ENCODE results near the gene KLK13. TPM values are rescaled to one million over a fixed set of nuclear protein-coding genes. Genes with fewer than 3 reads are reported as not detected.

KLK13 gene
- total RNA-seq, 1 donor from 2014 or later: not detected

DNA sequence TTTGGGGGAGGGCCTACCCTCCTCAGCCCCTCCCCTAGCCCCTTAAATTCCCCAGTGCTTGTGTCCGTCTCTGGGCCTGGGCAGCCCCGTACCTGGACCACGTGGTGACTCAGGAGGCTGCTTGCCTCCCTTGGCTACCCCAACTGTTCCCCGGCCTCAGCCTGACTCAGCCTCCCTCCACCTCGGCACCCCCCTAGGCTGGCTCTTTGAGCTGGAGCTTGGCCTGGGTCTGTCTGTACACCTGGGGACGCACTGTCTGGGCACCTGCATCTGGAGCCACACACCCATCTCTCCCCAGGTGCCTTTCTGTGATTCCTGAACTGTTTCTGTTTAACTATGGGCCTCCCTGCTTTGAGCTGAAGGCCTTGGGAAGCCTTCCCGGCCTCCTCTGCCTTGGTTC is 19.6 kb upstream of the KLK13 start:
- TF ChIP-seq, protein P1, sequence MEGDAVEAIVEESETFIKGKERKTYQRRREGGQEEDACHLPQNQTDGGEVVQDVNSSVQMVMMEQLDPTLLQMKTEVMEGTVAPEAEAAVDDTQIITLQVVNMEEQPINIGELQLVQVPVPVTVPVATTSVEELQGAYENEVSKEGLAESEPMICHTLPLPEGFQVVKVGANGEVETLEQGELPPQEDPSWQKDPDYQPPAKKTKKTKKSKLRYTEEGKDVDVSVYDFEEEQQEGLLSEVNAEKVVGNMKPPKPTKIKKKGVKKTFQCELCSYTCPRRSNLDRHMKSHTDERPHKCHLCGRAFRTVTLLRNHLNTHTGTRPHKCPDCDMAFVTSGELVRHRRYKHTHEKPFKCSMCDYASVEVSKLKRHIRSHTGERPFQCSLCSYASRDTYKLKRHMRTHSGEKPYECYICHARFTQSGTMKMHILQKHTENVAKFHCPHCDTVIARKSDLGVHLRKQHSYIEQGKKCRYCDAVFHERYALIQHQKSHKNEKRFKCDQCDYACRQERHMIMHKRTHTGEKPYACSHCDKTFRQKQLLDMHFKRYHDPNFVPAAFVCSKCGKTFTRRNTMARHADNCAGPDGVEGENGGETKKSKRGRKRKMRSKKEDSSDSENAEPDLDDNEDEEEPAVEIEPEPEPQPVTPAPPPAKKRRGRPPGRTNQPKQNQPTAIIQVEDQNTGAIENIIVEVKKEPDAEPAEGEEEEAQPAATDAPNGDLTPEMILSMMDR (IDR thresholded peaks at IDR 0.05): no peak

DNA sequence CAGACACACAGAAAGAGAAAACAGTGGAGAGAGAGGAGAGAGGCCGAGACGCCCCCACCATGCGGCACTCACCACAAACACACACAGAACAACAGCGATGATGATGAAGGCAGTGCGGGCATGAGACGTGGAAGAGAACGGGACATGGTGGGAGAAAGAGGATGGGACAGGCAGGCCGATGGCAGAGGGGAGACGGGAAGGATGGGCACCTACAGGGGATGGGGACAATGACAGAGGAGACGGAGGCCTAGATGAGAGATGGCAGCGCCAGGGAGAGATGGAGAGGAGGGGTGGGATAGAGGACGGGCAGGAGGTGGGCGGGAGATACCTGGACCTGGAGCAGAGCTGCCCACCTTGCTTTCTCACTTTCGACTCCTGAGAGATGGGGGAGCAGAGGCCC is 18.9 kb upstream of the KLK13 start:
- intact Hi-C loops (cut with DNase I): no loop called here
- no peak for DNase-seq (ENCODE audit: low spot score in 2 of 2)
- H3K27ac ChIP-seq: no peak overlapping the region

More for the DNA sequence above, 19.6 kb upstream of the KLK13 start:
- DNase-seq (ENCODE audit: low spot score in 2 of 2): no peak
- no peak overlapping the region for H3K27ac ChIP-seq
- intact Hi-C loops (cut with DNase I): no loop called here
- no peaks in the 10 kb centered on the region for H3K4me1 ChIP-seq
- no peaks in the 10 kb centered on the region for H3K9me3 ChIP-seq
- H3K27me3 ChIP-seq: no peaks in the 10 kb centered on the region
- H3K36me3 ChIP-seq: no peaks in the 10 kb centered on the region
- H3K4me3 ChIP-seq: no peak overlapping the region

GRCh38 chr19:51083181-51083580 is 18.3 kb upstream of the KLK13 start:
- Histone ChIP-seq H3K4me1 (no peaks in the 10 kb centered on the region), H3K36me3 (no peaks in the 10 kb centered on the region), H3K27me3 (no peaks in the 10 kb centered on the region), H3K27ac (no peak overlapping the region), H3K9me3 (no peaks in the 10 kb centered on the region), H3K4me3 (no peak overlapping the region)
- no peak for DNase-seq (ENCODE audit: low spot score in 2 of 2)
- intact Hi-C loops (cut with DNase I): no loop called here
- TF ChIP-seq, protein P1 (IDR thresholded peaks at IDR 0.05): no peak

More for the DNA sequence above, 18.9 kb upstream of the KLK13 start:
- Histone ChIP-seq H3K9me3 (no peaks in the 10 kb centered on the region), H3K4me1 (no peaks in the 10 kb centered on the region), H3K4me3 (no peak overlapping the region), H3K36me3 (no peaks in the 10 kb centered on the region), H3K27me3 (no peaks in the 10 kb centered on the region)
- TF ChIP-seq, protein P1 (IDR thresholded peaks at IDR 0.05): no peak

- Histone ChIP-seq H3K4me3 (no peak within 1 kb of the TSS), H3K4me1 (no peaks in the 10 kb centered on the region), H3K27me3 (no peaks in the 10 kb centered on the region), H3K36me3 (no peaks in the 10 kb centered on the region), H3K27ac (no peak within 1 kb of the TSS), H3K9me3 (no peaks in the 10 kb centered on the region)
- DNase-seq (ENCODE audit: low spot score in 2 of 2): no peak
- intact Hi-C loops (cut with DNase I): no loop called here
- TF ChIP-seq, protein P1 (IDR thresholded peaks at IDR 0.05): no peak
Measured at GRCh38 chr19:51082611-51083010, 17.7 kb upstream of the KLK13 start, which contains the start of gene KLK14. Gene KLK14, minus strand, starts transcription at chr19:51082887. Its CDS starts 273 bp downstream, at chr19:51082614.

- no peak for DNase-seq (ENCODE audit: low spot score in 2 of 2)
Measured at GRCh38 chr19:51081476-51081875, 16.6 kb upstream of the KLK13 start.

More at GRCh38 chr19:51081476-51081875, 16.6 kb upstream of the KLK13 start:
- no peaks in the 10 kb centered on the region for H3K9me3 ChIP-seq
- H3K4me3 ChIP-seq: no peak overlapping the region
- intact Hi-C loops (cut with DNase I): no loop called here
- H3K4me1 ChIP-seq: no peaks in the 10 kb centered on the region
- TF ChIP-seq, protein P1 (IDR thresholded peaks at IDR 0.05): no peak
- H3K27ac ChIP-seq: no peak overlapping the region
- H3K27me3 ChIP-seq: no peaks in the 10 kb centered on the region
- H3K36me3 ChIP-seq: no peaks in the 10 kb centered on the region

All from ascending aorta (tissue), 2 donors.